Skeletal muscle tissue (tissue), 4 donors: ENCODE results near the gene DRD1. TPM values are rescaled to one million over a fixed set of nuclear protein-coding genes. Genes with fewer than 3 reads are reported as not detected.
A peak's percentile ranks its signal among the peaks of the same experiment; 100 is the strongest.
"Not testable (repeated sequence)": the region's sequence is repeated elsewhere in the genome, so short reads cannot be mapped to it uniquely, and the experiment has no call there.

Experiments used
- H3K27ac ChIP-seq: one replicate; pipeline ENCODE4 v1.7.0; 2013; ENCODE audit warnings: mild to moderate bottlenecking, low read depth, low read length, inconsistent platforms
- H3K27me3 ChIP-seq, 3 donors: one replicate each; pipeline ENCODE4 v1.7.0; 2013; ENCODE audit warnings: low read length in 3 of 3; ENCODE audit not compliant: control insufficient read depth in 3 of 3, insufficient read depth in 3 of 3
- H3K36me3 ChIP-seq, 3 donors: one replicate each; pipeline ENCODE4 v1.7.0; 2013; ENCODE audit warnings: low read length in 3 of 3; ENCODE audit not compliant: control insufficient read depth in 3 of 3, insufficient read depth in 3 of 3
- H3K4me1 ChIP-seq, 3 donors: one replicate each; pipeline ENCODE4 v1.7.0; 2013; ENCODE audit warnings: low read length in 3 of 3, mild to moderate bottlenecking in 3 of 3; ENCODE audit not compliant: control insufficient read depth in 3 of 3, insufficient read depth in 3 of 3
- H3K4me3 ChIP-seq, 3 donors: one replicate each; pipeline ENCODE4 v1.7.0; 2013; ENCODE audit warnings: low read length in 3 of 3
- H3K9ac ChIP-seq, 3 donors: one replicate each; pipeline ENCODE4 v1.7.0; 2013; ENCODE audit warnings: low read length in 3 of 3, mild to moderate bottlenecking in 3 of 3, moderate library complexity in 2 of 3, low read depth in 1 of 3
- H3K9me3 ChIP-seq, 3 donors: one replicate each; pipeline ENCODE4 v1.7.0; 2013; ENCODE audit warnings: low read length in 3 of 3; ENCODE audit not compliant: control insufficient read depth in 3 of 3
- total RNA-seq: library from RNA; depleted of rRNA; stranded (reverse); fragments of >200 nt; gene quantifications from one replicate; pipeline ENCODE4 v1.2.3, GENCODE V29; 2014
- donor health status: Osteomylitis.

DRD1 gene
- total RNA-seq, 1 donor from 2014 or later, result not detected

- Histone ChIP-seq H3K27ac (no peak overlapping the region), H3K4me1 (no peaks in the 10 kb centered on the region), H3K4me3 (no peak overlapping the region), H3K27me3 (peaks cover 0 to 7% (median 0%) of the 10 kb centered on the region in 3 donors), H3K9ac (no peak overlapping the region), H3K36me3 (no peaks in the 10 kb centered on the region), H3K9me3 (no peaks in the 10 kb centered on the region)
Observed at GRCh38 chr5:175460552-175460951, 16.6 kb upstream of the DRD1 start.

GRCh38 chr5:175460126-175460525 is 16.1 kb upstream of the DRD1 start:
- Histone ChIP-seq H3K27ac (no peak overlapping the region), H3K4me3 (no peak overlapping the region), H3K27me3 (peaks cover 0 to 7% (median 0%) of the 10 kb centered on the region in 3 donors), H3K9ac (no peak overlapping the region), H3K36me3 (no peaks in the 10 kb centered on the region), H3K4me1 (no peaks in the 10 kb centered on the region), H3K9me3 (no peaks in the 10 kb centered on the region)

GRCh38 chr5:175457466-175457865 is 13.5 kb upstream of the DRD1 start:
- H3K36me3 ChIP-seq, result no peaks in the 10 kb centered on the region
- H3K27ac ChIP-seq, result no peak overlapping the region
- no peak overlapping the region for H3K4me3 ChIP-seq
- no peaks in the 10 kb centered on the region for H3K9me3 ChIP-seq
- H3K27me3 ChIP-seq, result peaks cover 0 to 15% (median 7%) of the 10 kb centered on the region in 3 donors
- no peak overlapping the region for H3K9ac ChIP-seq
- no peaks in the 10 kb centered on the region for H3K4me1 ChIP-seq

GRCh38 chr5:175456105-175456742 is 12.2 kb upstream of the DRD1 start:
- H3K4me1 ChIP-seq, result no peaks in the 10 kb centered on the region
- H3K36me3 ChIP-seq, result no peaks in the 10 kb centered on the region
- no peak overlapping the region for H3K4me3 ChIP-seq
- H3K9me3 ChIP-seq, result no peaks in the 10 kb centered on the region
- H3K27ac ChIP-seq, result no peak overlapping the region
- peaks cover 5 to 19% (median 7%) of the 10 kb centered on the region in 3 donors for H3K27me3 ChIP-seq
- H3K9ac ChIP-seq, result no peak overlapping the region

- not testable (repeated sequence) for H3K4me1 ChIP-seq, H3K27ac ChIP-seq, H3K9ac ChIP-seq, H3K9me3 ChIP-seq, H3K4me3 ChIP-seq, H3K36me3 ChIP-seq
- peaks cover 7 to 22% (median 7%) of the 10 kb centered on the region in 3 donors for H3K27me3 ChIP-seq
Observed at GRCh38 chr5:175454338-175454737, 10.4 kb upstream of the DRD1 start.

GRCh38 chr5:175452166-175452565 is 8.2 kb upstream of the DRD1 start:
- Histone ChIP-seq H3K4me3 (no peak overlapping the region), H3K9ac (no peak overlapping the region), H3K27ac (no peak overlapping the region), H3K36me3 (no peaks in the 10 kb centered on the region), H3K9me3 (no peaks in the 10 kb centered on the region), H3K4me1 (no peaks in the 10 kb centered on the region), H3K27me3 (peaks cover 7 to 15% (median 10%) of the 10 kb centered on the region in 3 donors)

GRCh38 chr5:175448276-175448675 is 4.3 kb upstream of the DRD1 start:
- peaks cover 29 to 44% (median 38%) of the 10 kb centered on the region in 3 donors for H3K27me3 ChIP-seq
- no peak overlapping the region for H3K9ac ChIP-seq
- H3K27ac ChIP-seq, result no peak overlapping the region
- H3K9me3 ChIP-seq, result no peaks in the 10 kb centered on the region
- no peaks in the 10 kb centered on the region for H3K36me3 ChIP-seq
- peaks cover 0 to 10% (median 4%) of the 10 kb centered on the region in 3 donors for H3K4me1 ChIP-seq
- no peak overlapping the region for H3K4me3 ChIP-seq

- Histone ChIP-seq H3K36me3 (no peaks in the 10 kb centered on the region), H3K9me3 (no peaks in the 10 kb centered on the region), H3K27me3 (peaks cover 32 to 51% (median 40%) of the 10 kb centered on the region in 3 donors), H3K4me3 (no peak overlapping the region), H3K27ac (no peak overlapping the region), H3K4me1 (peaks cover 0 to 10% (median 4%) of the 10 kb centered on the region in 3 donors), H3K9ac (no peak overlapping the region)
Observed at GRCh38 chr5:175447571-175447970, 3.6 kb upstream of the DRD1 start.

- not testable (repeated sequence) for H3K9me3 ChIP-seq, H3K9ac ChIP-seq, H3K4me3 ChIP-seq, H3K27ac ChIP-seq, H3K4me1 ChIP-seq, H3K36me3 ChIP-seq
- peaks cover 43 to 55% (median 47%) of the 10 kb centered on the region in 3 donors for H3K27me3 ChIP-seq
Observed at GRCh38 chr5:175446378-175446777, 2.4 kb upstream of the DRD1 start.

- no peaks in the 10 kb centered on the region for H3K9me3 ChIP-seq
- no peak overlapping the region for H3K27ac ChIP-seq
- peak overlapping the region in 1 of 3 donors; percentile 20 for H3K4me3 ChIP-seq
- peaks cover 0 to 10% (median 4%) of the 10 kb centered on the region in 3 donors for H3K4me1 ChIP-seq
- no peak overlapping the region for H3K9ac ChIP-seq
- H3K36me3 ChIP-seq, result no peaks in the 10 kb centered on the region
- H3K27me3 ChIP-seq, result peaks cover 43 to 57% (median 47%) of the 10 kb centered on the region in 3 donors
Observed at GRCh38 chr5:175444905-175445456, 999 bp upstream of the DRD1 start.
